C4-2B (cell line): Measurements from ENCODE around the gene ATP5MG.
A peak's percentile ranks its signal among the peaks of the same experiment; 100 is the strongest.

Experiments used
- H3K27ac ChIP-seq: fragments of 450-650 bp; 2 replicates; pipeline ENCODE4 v1.5.1; 2017
- CTCF ChIP-seq: fragments of 450-650 bp; conservative IDR thresholded peaks from 2 replicates; pipeline ENCODE4 v1.5.1; 2017; ENCODE audit warnings: mild to moderate bottlenecking
- ZFX ChIP-seq: fragments of 450-650 bp; IDR thresholded peaks from 2 replicates; pipeline ENCODE4 v1.6.1; 2017

ATP5MG gene

GRCh38 chr11:118401151-118401879 lies at the start of gene ATP5MG:
ATP5MG (plus strand) TSS chr11:118401606; CDS start chr11:118401666, 60 bp downstream.
- H3K27ac ChIP-seq, result peak within 1 kb of the TSS; percentile 92
- TF ChIP-seq CTCF, result no peak; the same call in 1 of the 2 replicates
- TF ChIP-seq ZFX, result peak; percentile 95

GRCh38 chr11:118353084-118353710 lies 48.2 kb upstream of the ATP5MG start:
- H3K27ac ChIP-seq, result no peak overlapping the region
- TF ChIP-seq ZFX (no peak), CTCF (peak; percentile 80)

- no peak overlapping the region for H3K27ac ChIP-seq
- no peak for TF ChIP-seq ZFX
- no peak for TF ChIP-seq CTCF
These were observed 43.3 kb upstream of the ATP5MG start for GRCh38 chr11:118358071-118358470.

GRCh38 chr11:118359295-118359958 lies 42.0 kb upstream of the ATP5MG start, which contains the start of gene UBE4A:
UBE4A (plus strand) TSS chr11:118359600; CDS start chr11:118365081, 5,481 bp downstream.
- peak within 1 kb of the TSS; percentile 59 for H3K27ac ChIP-seq
- TF ChIP-seq CTCF, result no peak
- TF ChIP-seq ZFX, result no peak

- no peak for TF ChIP-seq CTCF
- no peak for TF ChIP-seq ZFX
- no peak overlapping the region for H3K27ac ChIP-seq
These were observed 36.3 kb upstream of the ATP5MG start for GRCh38 chr11:118364956-118365615.

- TF ChIP-seq CTCF (no peak), ZFX (no peak)
- H3K27ac ChIP-seq, result peak overlapping the region; percentile 56
These were observed 35.1 kb upstream of the ATP5MG start for GRCh38 chr11:118366287-118366686.
